Measurements from ENCODE around the gene ABCC4. TPM values are rescaled to one million over a fixed set of nuclear protein-coding genes. Genes with fewer than 3 reads are reported as not detected.

Gene ABCC4
- total and polyA plus RNA-seq, 2 experiments from 2014 or later: 4.3 to 12.2 TPM

GRCh38 chr13:95326695-95327094 lies 25.4 kb upstream of the ABCC4 start:
- Histone ChIP-seq H3K36me3 (ENCODE audit: insufficient read depth) (no peaks in the 10 kb centered on the region), H3K4me3 (no peak overlapping the region), H4K20me1 (replicated peaks; ENCODE audit: insufficient read depth) (no peaks in the 10 kb centered on the region), H3K4me1 (ENCODE audit: insufficient read depth) (no peaks in the 10 kb centered on the region), H3K79me2 (replicated peaks; ENCODE audit: insufficient read depth) (no peaks in the 10 kb centered on the region), H3K4me2 (no peak overlapping the region), H2AFZ (no peak overlapping the region), H3K27ac (ENCODE audit: low read depth) (no peak overlapping the region), H3K27me3 (ENCODE audit: insufficient read depth) (no peaks in the 10 kb centered on the region), H3F3A (replicated peaks; ENCODE audit: low read depth) (no peaks in the 10 kb centered on the region), H3K9me2 (ENCODE audit: insufficient read depth) (no peaks in the 10 kb centered on the region)
- Mint-ChIP-seq H3K9me3 (no peaks in the 10 kb centered on the region), H3K27me3 (ENCODE audit: insufficient read depth, low read depth, poor library complexity) (peaks cover 2% of the 10 kb centered on the region), H3K4me1 (no peaks in the 10 kb centered on the region), H3K36me3 (ENCODE audit: low read depth) (no peaks in the 10 kb centered on the region), H3K4me3 (no peak overlapping the region), H3K27ac (no peak overlapping the region)
- DNase-seq (ENCODE audit: low spot score) (no peak), ATAC-seq (no peak)
- TF ChIP-seq CTCF (conservative IDR thresholded peaks at IDR 0.05; ENCODE audit: low read depth in 2 of 2) (no peak), EZH2phosphoT487 (IDR thresholded peaks at IDR 0.05; ENCODE audit: unreplicated experiment) (no peak), ZNF462 (CRISPR knock-in tag; IDR thresholded peaks at IDR 0.05) (no peak), STAT1 (IDR thresholded peaks at IDR 0.05; ENCODE audit: unreplicated experiment) (no peak)

- H3K36me3 Mint-ChIP-seq (ENCODE audit: low read depth): no peaks in the 10 kb centered on the region; the same call in 2 of the 3 replicates
- Histone ChIP-seq H3K36me3 (ENCODE audit: insufficient read depth) (no peaks in the 10 kb centered on the region), H3F3A (replicated peaks; ENCODE audit: low read depth) (no peaks in the 10 kb centered on the region), H3K4me3 (no peak overlapping the region), H3K79me2 (replicated peaks; ENCODE audit: insufficient read depth) (no peaks in the 10 kb centered on the region), H3K9me2 (ENCODE audit: insufficient read depth) (no peaks in the 10 kb centered on the region), H3K27me3 (ENCODE audit: insufficient read depth) (no peaks in the 10 kb centered on the region), H3K27ac (ENCODE audit: low read depth) (no peak overlapping the region), H2AFZ (no peak overlapping the region), H4K20me1 (replicated peaks; ENCODE audit: insufficient read depth) (no peaks in the 10 kb centered on the region), H3K4me1 (ENCODE audit: insufficient read depth) (no peaks in the 10 kb centered on the region), H3K4me2 (no peak overlapping the region)
- H3K27ac Mint-ChIP-seq: no peak overlapping the region
- DNase-seq (ENCODE audit: low spot score) (no peak), ATAC-seq (no peak)
- peaks cover 2% of the 10 kb centered on the region for H3K27me3 Mint-ChIP-seq (ENCODE audit: insufficient read depth, low read depth, poor library complexity)
- H3K4me3 Mint-ChIP-seq: no peak overlapping the region
- H3K9me3 Mint-ChIP-seq: no peaks in the 10 kb centered on the region; the same call in 2 of the 3 replicates
- H3K4me1 Mint-ChIP-seq: no peaks in the 10 kb centered on the region
- TF ChIP-seq NANOG (IDR thresholded peaks at IDR 0.05; ENCODE audit: borderline replicate concordance): no peak
- TF ChIP-seq ZNF114 (CRISPR knock-in tag; IDR thresholded peaks at IDR 0.05): no peak
Observed at GRCh38 chr13:95325485-95325884, 24.2 kb upstream of the ABCC4 start.
